ENCODE data around the gene PIK3CB. TPM values are rescaled to one million over a fixed set of nuclear protein-coding genes. Genes with fewer than 3 reads are reported as not detected.

The PIK3CB gene
- total and polyA plus RNA-seq, 2 of the 8 experiments (the other 6 are each of a cell fraction or from before 2014, with no cell fraction given): 8.3 to 35.2 TPM

- H2BK120ac ChIP-seq (replicated peaks; ENCODE audit: low read depth, low read length): no peak overlapping the region
- no peak overlapping the region for H3K4me2 ChIP-seq (ENCODE audit: insufficient read depth in 1 of 2, low read depth in 2 of 2, low read length in 2 of 2)
- H2BK15ac ChIP-seq (ENCODE audit: low read length): no peak overlapping the region
- H3K9me3 ChIP-seq (ENCODE audit: insufficient read depth in 2 of 2, low read depth in 1 of 2, low read length in 1 of 2): no peaks in the 10 kb centered on the region
- DNase-seq (ENCODE audit: low read depth in 1 of 2, low spot score in 2 of 2) (no peak), FAIRE-seq (no peak)
- H3K79me2 ChIP-seq (ENCODE audit: control insufficient read depth in 1 of 2, insufficient read depth in 2 of 2, low read length in 2 of 2): no peaks in the 10 kb centered on the region
- H3K23ac ChIP-seq (ENCODE audit: insufficient read length): no peak overlapping the region
- no peak overlapping the region for H3K4me3 ChIP-seq (ENCODE audit: extremely low read depth in 1 of 4, insufficient read depth in 2 of 4, low read depth in 3 of 4, low read length in 4 of 4)
- no peak overlapping the region for H2BK12ac ChIP-seq (ENCODE audit: low read depth, low read length)
- POLR2A ChIA-PET (ENCODE audit: partially characterized antibody): no interaction called here
- H3K4me1 ChIP-seq (replicated peaks in 1 of 4; ENCODE audit: control insufficient read depth in 3 of 4, insufficient read depth in 4 of 4, low read length in 3 of 4): peaks cover 0 to 3% (median 0%) of the 10 kb centered on the region in 4 experiments; a peak in 1 of 7 replicates
- H3K18ac ChIP-seq (ENCODE audit: extremely low read depth, low read length): no peak overlapping the region
- no peak overlapping the region for H4K5ac ChIP-seq (ENCODE audit: insufficient read length, low read depth, low read length)
- H3K36me3 ChIP-seq (ENCODE audit: control insufficient read depth in 2 of 4, insufficient read depth in 4 of 4, low read length in 3 of 4): no peaks in the 10 kb centered on the region
- no peak overlapping the region for H3K27ac ChIP-seq (ENCODE audit: low read depth, low read length)
- no peaks in the 10 kb centered on the region for H3K27me3 ChIP-seq (replicated peaks in 1 of 4; ENCODE audit: control insufficient read depth in 3 of 4, extremely low read depth in 1 of 4, insufficient read depth in 3 of 4, low read length in 3 of 4)
- CTCF ChIA-PET (ENCODE audit: partially characterized antibody): interaction anchor here (0.5 to 1.6 kb wide), 2 partner anchors 21 to 432 kb away, joined by 3 to 5 read pairs; partner anchors contain the start of gene CEP70
- no peak overlapping the region for H4K91ac ChIP-seq (replicated peaks; ENCODE audit: insufficient read length, low read length)
- H3K9ac ChIP-seq (replicated peaks in 1 of 4; ENCODE audit: extremely low read depth in 1 of 4, low read depth in 3 of 4, low read length in 3 of 4): peak overlapping the region in 1 of 4 experiments; percentile 34; a peak in 1 of 7 replicates
- H3K23me2 ChIP-seq (ENCODE audit: low read depth, low read length): no peaks in the 10 kb centered on the region
- H3K14ac ChIP-seq (ENCODE audit: insufficient read length): no peak overlapping the region
- WGBS, 2 experiments (ENCODE audit: extremely low coverage in 1 of 2, insufficient coverage in 1 of 2, insufficient read length in 1 of 2, insufficient replicate concordance in 2 of 2, low coverage in 1 of 2, low lambda C conversion rate in 2 of 2, missing lambda C conversion rate in 1 of 2): 85% methylated on average over 1 of the region's 1 CpG; no CpG with 5 or more reads in 1 of the 2 experiments
- H4K20me1 ChIP-seq (replicated peaks in 1 of 2; ENCODE audit: control insufficient read depth in 1 of 2, insufficient read depth in 2 of 2, low read length in 2 of 2): no peaks in the 10 kb centered on the region
- no peak overlapping the region for H3K4ac ChIP-seq (replicated peaks; ENCODE audit: insufficient read length, low read depth, low read length)
- H3K79me1 ChIP-seq (ENCODE audit: low read depth, low read length): no peaks in the 10 kb centered on the region
- H2BK5ac ChIP-seq (ENCODE audit: low read depth, low read length): no peak overlapping the region
- no peak overlapping the region for H2AFZ ChIP-seq (ENCODE audit: low read length)
- no peak overlapping the region for H2BK20ac ChIP-seq (ENCODE audit: low read length)
- no peak overlapping the region for H4K8ac ChIP-seq (ENCODE audit: extremely low read depth, insufficient read depth, low read length)
- no peak overlapping the region for H2AK5ac ChIP-seq (ENCODE audit: low read depth, low read length)
- H3K56ac ChIP-seq (replicated peaks; ENCODE audit: insufficient read length, low read depth, low read length): no peak overlapping the region
- no peak for TF ChIP-seq TCF12 (IDR thresholded peaks at IDR 0.05; ENCODE audit: low read depth, low read length)
- TF ChIP-seq SRF (IDR thresholded peaks at IDR 0.05; ENCODE audit: low read depth, low read length): no peak
- no peak for TF ChIP-seq SAP30 (IDR thresholded peaks at IDR 0.05; ENCODE audit: insufficient read depth, insufficient replicate concordance, low read length)
- TF ChIP-seq CHD1 (IDR thresholded peaks at IDR 0.05; ENCODE audit: low read depth, low read length): no peak
- TF ChIP-seq RXRA (IDR thresholded peaks at IDR 0.05; ENCODE audit: insufficient read depth, low read depth, low read length): no peak
- no peak for TF ChIP-seq MAFK (IDR thresholded peaks at IDR 0.05; ENCODE audit: low read depth, low read length)
- no peak for TF ChIP-seq GABPA (IDR thresholded peaks at IDR 0.05; ENCODE audit: borderline replicate concordance, insufficient read depth, low read length)
- TF ChIP-seq CBX8 (IDR thresholded peaks at IDR 0.05; ENCODE audit: borderline replicate concordance, low read depth, low read length): no peak
- TF ChIP-seq EGR1 (IDR thresholded peaks at IDR 0.05; ENCODE audit: borderline replicate concordance, low read depth, low read length): no peak
- TF ChIP-seq TAF1 (IDR thresholded peaks at IDR 0.05; ENCODE audit: low read depth, low read length): no peak
- no peak for TF ChIP-seq POLR2A (IDR thresholded peaks at IDR 0.05; ENCODE audit: control extremely low read depth in 1 of 2, low read depth in 2 of 2, low read length in 2 of 2)
- no peak for TF ChIP-seq NRF1 (IDR thresholded peaks at IDR 0.05; ENCODE audit: low read depth, low read length)
- TF ChIP-seq BRCA1 (IDR thresholded peaks at IDR 0.05; ENCODE audit: low read depth, low read length): no peak
- no peak for TF ChIP-seq KDM1A (IDR thresholded peaks at IDR 0.05; ENCODE audit: borderline replicate concordance, low read length)
Measured at GRCh38 chr3:138615462-138615861, 219.3 kb downstream of the PIK3CB start.
